ENCODE results near the gene CCDC187. TPM values are rescaled to one million over a fixed set of nuclear protein-coding genes. Genes with fewer than 3 reads are reported as not detected.
"Not testable (repeated sequence)": the region's sequence is repeated elsewhere in the genome, so short reads cannot be mapped to it uniquely, and the experiment has no call there.

The CCDC187 gene
- total RNA-seq, 1 experiment from 2014 or later = not detected

DNA sequence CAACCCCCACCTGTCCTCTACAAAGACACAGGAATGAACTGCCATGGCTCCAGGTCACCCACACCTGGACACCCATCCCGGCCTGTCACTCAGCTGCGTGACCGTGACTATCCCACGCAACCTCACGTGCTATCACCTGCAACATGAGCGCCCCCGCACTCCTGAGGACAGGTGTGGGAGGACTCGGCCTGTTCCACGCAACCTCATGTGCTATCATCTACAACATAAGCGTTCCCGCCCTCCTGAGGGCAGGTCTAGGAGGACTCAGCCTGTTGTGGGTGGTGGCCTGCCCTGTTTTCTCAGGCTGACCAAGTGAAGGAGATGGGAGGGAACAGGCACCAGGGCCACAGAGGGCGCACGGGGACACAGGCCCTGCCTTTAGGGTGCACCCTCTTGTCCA lies 62.4 kb downstream of the CCDC187 start:
- Histone ChIP-seq H3K4me3 (no peak overlapping the region), H3K27me3 (replicated peaks) (0 out of 2 replicates have a peak, but pooled peaks cover 3% of the 10 kb centered on the region), H3K36me3 (0 out of 2 replicates have a peak, but pooled peaks cover 2% of the 10 kb centered on the region), H3K4me1 (replicated peaks) (peaks cover 11% of the 10 kb centered on the region), H3K27ac (no peak overlapping the region), H3K9me3 (replicated peaks) (peaks cover 3% of the 10 kb centered on the region; the same call in 1 of the 2 replicates)
- no peak for DNase-seq (ENCODE audit: low read depth in 1 of 2, low spot score in 2 of 2)

DNA sequence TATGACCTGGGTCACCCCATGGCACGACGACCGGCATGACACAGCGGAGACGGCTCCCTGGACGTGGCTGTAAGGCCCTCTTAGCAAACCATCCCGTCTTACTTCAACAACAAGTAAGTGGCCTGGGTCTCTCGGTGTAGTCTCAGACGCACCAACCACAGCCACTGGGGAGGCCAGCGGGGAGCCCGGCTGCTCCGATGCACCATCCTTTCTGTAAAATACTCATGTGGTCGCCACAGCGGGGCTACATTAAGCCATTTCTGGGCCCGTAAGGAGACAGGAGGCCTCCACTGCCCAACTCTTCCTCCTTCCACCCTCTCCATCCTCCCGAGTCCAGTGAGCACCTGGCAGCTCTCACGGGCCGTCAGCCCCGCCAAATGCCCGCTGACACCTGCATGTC lies 63.0 kb downstream of the CCDC187 start:
- 0 out of 2 replicates have a peak, but pooled peaks cover 2% of the 10 kb centered on the region for H3K36me3 ChIP-seq
- no peak for DNase-seq (ENCODE audit: low read depth in 1 of 2, low spot score in 2 of 2)

DNA sequence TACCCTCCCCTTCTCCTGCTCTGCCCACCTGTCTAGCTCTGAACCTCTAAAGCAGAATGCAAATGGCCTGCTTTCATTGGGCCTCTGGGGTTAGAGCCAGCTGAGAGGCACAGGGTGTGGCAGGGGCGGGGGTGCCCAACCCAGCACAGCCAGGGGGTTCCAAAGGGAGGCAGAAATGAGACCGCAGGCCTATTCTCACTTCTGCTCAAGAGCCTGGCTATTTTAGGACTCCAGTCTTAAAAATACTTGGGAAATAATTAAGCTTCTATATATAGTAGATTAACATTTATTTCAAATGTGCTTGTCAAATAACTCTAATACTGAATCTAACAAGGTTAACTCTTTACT lies 63.9 kb downstream of the CCDC187 start:
- no peak for DNase-seq (ENCODE audit: low read depth in 1 of 2, low spot score in 2 of 2)
- H3K4me1 ChIP-seq (replicated peaks) = peaks cover 6% of the 10 kb centered on the region
- no peaks in the 10 kb centered on the region for H3K36me3 ChIP-seq
- no peak overlapping the region for H3K27ac ChIP-seq
- H3K27me3 ChIP-seq (replicated peaks) = no peaks in the 10 kb centered on the region
- no peaks in the 10 kb centered on the region for H3K9me3 ChIP-seq (replicated peaks)
- H3K4me3 ChIP-seq = no peak overlapping the region

More for the DNA sequence above, 63.0 kb downstream of the CCDC187 start:
- Histone ChIP-seq H3K27ac (no peak overlapping the region), H3K4me3 (no peak overlapping the region), H3K9me3 (replicated peaks) (peaks cover 3% of the 10 kb centered on the region; the same call in 1 of the 2 replicates), H3K4me1 (replicated peaks) (peaks cover 11% of the 10 kb centered on the region), H3K27me3 (replicated peaks) (0 out of 2 replicates have a peak, but pooled peaks cover under 1% of the 10 kb centered on the region)

DNA sequence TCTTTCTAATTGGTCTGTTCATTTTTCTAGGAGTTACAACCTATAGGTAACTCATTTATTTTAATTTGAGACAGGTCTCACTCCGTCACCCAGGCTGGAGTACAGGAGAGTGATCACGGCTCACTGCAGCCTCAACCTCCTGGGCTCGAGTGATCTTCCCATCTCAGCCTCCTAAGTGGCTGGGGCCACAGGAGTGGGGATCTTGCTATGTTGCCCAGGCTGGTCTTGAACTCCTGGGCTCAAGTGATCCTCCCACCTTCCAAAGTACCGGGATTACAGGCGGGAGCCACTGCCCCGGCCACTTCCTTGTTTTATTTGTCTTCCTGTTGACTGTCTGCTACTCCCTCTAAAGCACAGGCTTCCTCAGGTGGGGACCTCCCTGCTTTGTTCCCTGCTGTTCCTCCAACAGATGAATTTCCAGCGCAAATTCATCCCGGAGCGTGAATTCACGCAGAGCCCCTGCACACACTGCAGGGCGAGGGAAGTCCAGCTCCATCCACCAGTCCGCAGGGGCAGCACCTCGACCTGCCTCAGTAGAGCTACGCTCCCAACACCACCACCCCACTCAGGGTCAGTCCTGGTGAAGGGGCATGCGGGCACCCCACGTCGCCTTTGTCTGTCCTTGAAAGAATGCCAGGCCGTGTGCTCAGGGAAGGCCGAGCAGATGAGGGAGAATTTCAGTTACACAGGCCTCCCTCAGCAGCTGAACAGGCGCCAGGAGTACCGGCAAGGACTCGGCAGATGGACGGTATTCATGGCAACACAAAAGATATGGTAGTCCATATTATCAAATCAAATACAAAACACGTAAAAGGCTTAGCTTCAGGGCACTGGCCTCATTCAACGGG lies 64.5 kb downstream of the CCDC187 start:
- no peak for DNase-seq (ENCODE audit: low read depth in 1 of 2, low spot score in 2 of 2)
- Histone ChIP-seq H3K36me3 (no peaks in the 10 kb centered on the region), H3K4me3 (no peak overlapping the region), H3K4me1 (replicated peaks) (peaks cover 3% of the 10 kb centered on the region), H3K9me3 (replicated peaks) (no peaks in the 10 kb centered on the region), H3K27me3 (replicated peaks) (no peaks in the 10 kb centered on the region), H3K27ac (no peak overlapping the region)

DNA sequence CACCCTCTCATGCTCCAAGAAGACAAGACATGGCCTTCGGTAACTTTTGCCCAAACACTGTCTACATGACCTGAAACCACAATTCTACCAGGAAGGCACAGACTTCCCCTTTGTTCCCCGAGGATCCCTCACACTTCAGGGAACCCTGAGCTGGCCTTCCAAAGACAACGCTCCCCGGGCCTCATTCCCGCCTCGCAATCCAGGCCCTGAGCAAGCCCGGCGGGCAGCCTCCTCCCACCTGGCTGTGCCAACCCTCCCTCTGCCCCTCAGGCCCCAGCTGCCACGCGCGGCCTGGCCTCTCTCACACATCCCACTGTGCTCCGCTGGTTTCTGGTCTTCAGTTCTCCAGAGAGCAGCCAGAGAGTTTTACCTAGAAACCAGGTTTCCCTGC lies 65.6 kb downstream of the CCDC187 start:
- no peak for DNase-seq (ENCODE audit: low read depth in 1 of 2, low spot score in 2 of 2)
- Histone ChIP-seq H3K27ac (no peak overlapping the region), H3K36me3 (no peaks in the 10 kb centered on the region), H3K4me1 (replicated peaks) (peaks cover 7% of the 10 kb centered on the region), H3K9me3 (replicated peaks) (no peaks in the 10 kb centered on the region), H3K27me3 (replicated peaks) (no peaks in the 10 kb centered on the region), H3K4me3 (no peak overlapping the region)

DNA sequence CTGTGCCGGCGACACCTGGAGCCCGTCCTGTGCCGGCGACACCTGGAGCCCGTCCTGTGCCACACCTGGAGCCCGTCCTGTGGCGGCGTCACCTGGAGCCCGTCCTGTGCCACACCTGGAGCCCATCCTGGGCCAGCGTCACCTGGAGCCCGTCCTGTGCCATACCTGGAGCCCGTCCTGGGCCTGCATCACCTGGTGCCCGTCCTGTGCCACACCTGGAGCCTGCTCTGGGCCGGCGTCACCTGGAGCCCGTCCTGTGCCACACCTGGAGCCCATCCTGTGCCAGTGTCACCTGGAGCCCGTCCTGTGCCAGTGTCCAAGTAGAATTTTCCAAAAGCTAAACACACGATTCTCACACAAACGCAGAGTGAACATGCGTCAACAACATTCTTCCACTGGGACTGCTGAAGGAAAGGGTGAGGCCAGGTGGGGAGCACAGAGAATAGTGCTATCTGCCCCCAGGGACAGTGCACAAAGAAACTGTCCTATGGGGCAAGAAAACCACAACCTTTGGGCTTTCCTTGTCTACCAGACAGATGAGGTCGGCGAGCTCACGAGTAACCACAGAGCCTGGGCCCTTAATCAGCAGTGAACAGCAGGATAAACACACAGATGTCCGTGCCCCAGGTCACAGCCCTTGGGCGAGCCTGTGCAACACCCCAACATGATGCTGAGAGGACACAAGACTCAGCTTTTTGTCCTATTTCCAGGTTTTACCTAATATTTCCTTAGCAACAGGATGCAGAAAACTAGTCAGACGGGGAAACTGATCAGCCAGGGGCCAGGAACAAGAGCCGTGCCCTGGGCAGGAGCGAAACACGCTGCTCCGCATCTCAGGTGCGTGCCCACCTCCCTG lies 66.2 kb downstream of the CCDC187 start:
- no peaks in the 10 kb centered on the region for H3K9me3 ChIP-seq (replicated peaks)
- H3K4me3 ChIP-seq = no peak overlapping the region
- H3K4me1 ChIP-seq (replicated peaks) = peaks cover 13% of the 10 kb centered on the region
- H3K36me3 ChIP-seq = no peaks in the 10 kb centered on the region
- no peaks in the 10 kb centered on the region for H3K27me3 ChIP-seq (replicated peaks)
- DNase-seq (ENCODE audit: low read depth in 1 of 2, low spot score in 2 of 2) = no peak
- H3K27ac ChIP-seq = no peak overlapping the region

DNA sequence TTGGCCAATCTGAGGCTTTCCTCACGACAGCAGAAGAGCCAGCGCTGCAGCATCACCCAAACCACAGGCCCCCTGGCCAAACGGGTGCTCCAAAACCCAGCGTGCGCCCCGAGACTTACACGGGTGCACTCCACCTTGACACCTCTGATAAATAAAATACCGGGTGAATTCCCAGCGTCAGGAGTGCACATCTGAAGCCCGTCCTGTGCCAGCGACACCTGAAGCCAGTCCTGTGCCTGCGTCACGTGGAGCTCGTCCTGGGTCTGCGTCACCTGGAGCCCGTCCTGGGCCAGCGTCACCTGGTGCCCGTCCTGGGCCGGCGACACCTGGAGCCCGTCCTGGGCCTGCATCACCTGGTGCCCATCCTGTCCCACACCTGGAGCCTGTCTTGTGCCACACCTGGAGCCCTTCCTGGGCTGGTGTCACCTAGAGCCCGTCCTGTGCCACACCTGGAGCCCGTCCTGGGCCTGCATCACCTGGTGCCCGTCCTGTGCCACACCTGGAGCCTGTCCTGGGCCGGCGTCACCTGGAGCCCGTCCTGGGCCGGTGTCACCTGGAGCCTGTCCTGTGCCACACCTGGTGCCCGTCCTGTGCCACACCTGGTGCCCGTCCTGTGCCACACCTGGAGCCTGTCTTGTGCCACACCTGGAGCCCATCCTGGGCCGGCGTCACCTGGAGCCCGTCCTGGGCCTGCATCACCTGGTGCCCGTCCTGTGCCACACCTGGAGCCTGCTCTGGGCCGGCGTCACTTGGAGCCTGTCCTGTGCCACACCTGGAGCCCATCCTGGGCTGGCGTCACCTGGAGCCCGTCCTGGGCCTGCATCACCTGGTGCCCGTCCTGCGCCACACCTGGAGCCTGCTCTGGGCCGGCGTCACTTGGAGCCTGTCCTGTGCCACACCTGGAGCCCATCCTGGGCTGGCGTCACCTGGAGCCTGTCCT lies 67.2 kb downstream of the CCDC187 start:
- H3K36me3 ChIP-seq = not testable (repeated sequence)

DNA sequence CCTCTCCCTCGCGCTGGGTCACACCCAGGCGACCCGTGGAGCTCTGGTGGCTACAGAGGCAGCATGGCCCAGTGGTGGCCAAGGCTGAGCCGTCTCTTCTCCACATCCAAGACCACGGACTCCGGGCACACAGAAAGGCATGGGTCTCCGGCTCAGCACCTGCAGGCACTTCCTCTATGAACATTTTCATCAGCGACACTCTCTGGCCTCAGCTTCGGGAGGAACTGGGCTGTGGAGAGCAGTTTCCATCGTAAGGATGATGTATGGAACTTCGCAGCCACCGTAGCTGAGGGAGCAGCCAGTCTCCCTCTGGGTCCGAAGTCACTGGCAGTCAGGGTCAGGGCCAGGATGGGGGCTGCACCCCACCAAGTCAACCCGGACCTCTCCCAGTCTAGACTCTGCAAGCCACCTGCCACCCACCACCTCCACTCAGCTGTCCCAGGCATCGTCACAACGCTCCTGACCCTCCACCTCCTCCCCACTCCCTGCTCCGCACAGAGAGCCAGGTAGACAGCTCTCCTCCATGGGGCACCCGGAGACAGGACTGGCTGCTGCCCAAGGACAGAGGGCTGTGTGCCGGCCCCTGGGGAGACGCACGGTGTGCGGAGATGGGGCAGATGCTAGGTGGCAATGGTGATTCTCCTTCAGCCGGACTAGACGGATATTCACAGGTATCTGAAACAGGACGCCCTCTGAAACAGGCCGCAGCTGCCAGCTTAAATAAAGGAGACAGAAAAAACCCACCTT lies 68.0 kb downstream of the CCDC187 start:
- H3K4me3 ChIP-seq = no peak overlapping the region
- H3K27ac ChIP-seq = no peak overlapping the region
- no peak for DNase-seq (ENCODE audit: low read depth in 1 of 2, low spot score in 2 of 2)
- peaks cover 21% of the 10 kb centered on the region for H3K4me1 ChIP-seq (replicated peaks)
- no peaks in the 10 kb centered on the region for H3K36me3 ChIP-seq
- H3K27me3 ChIP-seq (replicated peaks) = no peaks in the 10 kb centered on the region
- no peaks in the 10 kb centered on the region for H3K9me3 ChIP-seq (replicated peaks)

More for the DNA sequence above, 67.2 kb downstream of the CCDC187 start:
- DNase-seq (ENCODE audit: low read depth in 1 of 2, low spot score in 2 of 2); H3K27ac ChIP-seq; H3K27me3 ChIP-seq (replicated peaks); H3K4me3 ChIP-seq; H3K9me3 ChIP-seq (replicated peaks): not testable (repeated sequence)
- H3K4me1 ChIP-seq (replicated peaks) = peaks cover 21% of the 10 kb centered on the region

DNA sequence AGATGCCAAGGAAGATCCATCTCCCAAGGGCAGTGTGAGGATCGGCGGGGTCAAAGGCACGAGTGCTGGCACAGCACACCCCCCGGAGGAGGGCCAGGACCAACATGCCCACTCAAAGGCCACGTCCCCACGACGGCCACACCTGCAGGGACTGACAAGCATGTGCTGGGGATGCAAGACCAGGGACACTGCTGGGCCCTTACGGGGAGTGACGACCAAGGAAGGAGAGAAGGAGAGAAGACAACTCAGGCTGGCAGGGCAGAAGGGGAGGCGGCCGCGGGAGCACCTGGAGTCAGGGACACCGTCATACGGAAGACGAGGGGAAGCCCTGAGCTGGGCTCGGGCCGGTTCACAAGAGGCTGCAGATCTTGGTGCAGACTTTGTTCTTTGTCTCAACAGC lies 68.7 kb downstream of the CCDC187 start:
- Histone ChIP-seq H3K9me3 (replicated peaks) (no peaks in the 10 kb centered on the region), H3K27ac (no peak overlapping the region), H3K36me3 (no peaks in the 10 kb centered on the region), H3K27me3 (replicated peaks) (no peaks in the 10 kb centered on the region), H3K4me1 (replicated peaks) (peaks cover 21% of the 10 kb centered on the region), H3K4me3 (no peak overlapping the region)
- DNase-seq (ENCODE audit: low read depth in 1 of 2, low spot score in 2 of 2) = no peak

DNA sequence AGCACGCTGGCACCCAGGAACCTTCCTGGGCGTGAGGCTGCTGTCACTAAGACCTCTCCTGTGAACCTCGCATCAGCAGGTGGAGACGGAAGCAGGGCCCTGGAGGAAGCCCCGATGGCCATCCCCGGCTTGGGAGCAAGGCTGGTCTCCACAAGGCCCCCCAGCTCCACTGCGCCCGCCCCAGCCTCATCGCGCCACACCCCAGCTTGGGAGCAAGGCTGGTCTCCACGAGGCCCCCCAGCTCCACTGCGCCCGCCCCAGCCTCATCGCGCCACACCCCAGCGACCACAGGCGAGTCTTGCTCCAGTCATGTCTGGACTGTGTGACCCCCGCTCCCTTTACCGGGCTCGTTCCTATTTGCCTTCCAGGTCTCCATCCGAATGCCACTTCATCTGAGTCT lies 69.3 kb downstream of the CCDC187 start:
- peaks cover 25% of the 10 kb centered on the region for H3K4me1 ChIP-seq (replicated peaks)
- H3K9me3 ChIP-seq (replicated peaks) = no peaks in the 10 kb centered on the region
- DNase-seq (ENCODE audit: low read depth in 1 of 2, low spot score in 2 of 2) = no peak
- H3K36me3 ChIP-seq = no peaks in the 10 kb centered on the region
- H3K27ac ChIP-seq = no peak overlapping the region
- H3K27me3 ChIP-seq (replicated peaks) = no peaks in the 10 kb centered on the region
- H3K4me3 ChIP-seq = no peak overlapping the region

DNA sequence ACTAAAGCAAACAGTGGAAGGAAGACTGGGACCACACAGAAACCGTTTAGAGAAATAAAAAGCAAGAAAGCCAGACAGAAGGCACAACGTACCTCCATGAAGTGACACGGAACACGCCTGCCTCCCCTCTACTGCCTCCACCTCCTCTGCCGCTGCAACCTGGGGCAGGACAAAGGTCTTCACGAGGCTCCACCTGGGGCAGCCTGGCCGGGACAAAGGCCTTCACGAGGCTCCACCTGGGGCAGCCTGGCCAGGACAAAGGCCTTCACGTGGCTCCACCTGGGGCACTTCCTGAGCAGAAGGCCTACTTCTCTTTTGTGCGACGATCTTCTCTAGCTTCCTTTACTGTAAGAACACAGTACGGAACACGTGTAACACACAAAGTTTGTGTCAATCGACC lies 70.0 kb downstream of the CCDC187 start:
- H3K27ac ChIP-seq = no peak overlapping the region
- no peak overlapping the region for H3K4me3 ChIP-seq
- H3K9me3 ChIP-seq (replicated peaks) = no peaks in the 10 kb centered on the region
- H3K4me1 ChIP-seq (replicated peaks) = peaks cover 32% of the 10 kb centered on the region
- no peak for DNase-seq (ENCODE audit: low read depth in 1 of 2, low spot score in 2 of 2)
- no peaks in the 10 kb centered on the region for H3K36me3 ChIP-seq
- H3K27me3 ChIP-seq (replicated peaks) = no peaks in the 10 kb centered on the region

DNA sequence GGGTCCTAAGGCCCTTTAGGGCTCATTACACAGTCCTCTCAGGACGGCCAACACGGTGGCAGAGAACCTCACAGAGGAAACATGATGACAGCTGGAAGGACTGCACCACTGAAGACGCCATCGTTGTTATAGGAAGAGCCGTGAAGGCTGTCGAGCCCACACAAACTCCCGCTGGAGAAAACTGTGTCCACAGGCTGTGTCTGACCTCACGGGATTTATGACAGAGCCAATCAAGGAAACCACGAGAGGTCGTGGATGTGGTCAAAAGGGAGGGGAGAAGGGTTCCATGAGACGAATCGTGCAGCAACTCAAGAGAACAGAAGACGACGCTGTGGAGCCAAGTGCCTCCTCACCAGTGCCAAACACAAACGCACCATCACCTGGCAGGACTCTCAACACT lies 70.5 kb downstream of the CCDC187 start:
- Histone ChIP-seq H3K4me3 (no peak overlapping the region), H3K9me3 (replicated peaks) (no peaks in the 10 kb centered on the region), H3K36me3 (no peaks in the 10 kb centered on the region), H3K27ac (no peak overlapping the region), H3K27me3 (replicated peaks) (no peaks in the 10 kb centered on the region), H3K4me1 (replicated peaks) (peaks cover 37% of the 10 kb centered on the region)
- no peak for DNase-seq (ENCODE audit: low read depth in 1 of 2, low spot score in 2 of 2)

DNA sequence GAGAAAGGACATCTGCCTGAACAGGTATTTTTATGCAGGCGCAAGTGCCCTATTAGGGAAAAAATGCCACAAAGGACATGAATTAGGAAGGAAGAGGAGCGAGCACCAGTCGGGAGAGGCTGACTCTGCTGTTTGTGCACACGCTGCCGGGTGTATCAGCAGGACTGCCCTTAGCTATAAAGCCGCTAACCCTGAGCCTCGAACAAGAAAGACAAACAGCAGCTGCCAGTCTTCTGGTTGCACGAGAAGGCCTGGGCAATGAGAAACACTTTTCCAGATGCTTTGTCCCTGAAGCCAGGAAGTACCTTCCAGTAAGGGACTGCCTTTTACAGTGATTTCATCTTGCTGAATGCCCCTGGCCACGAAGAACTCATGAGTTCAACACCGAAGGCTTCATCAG lies 70.9 kb downstream of the CCDC187 start:
- Histone ChIP-seq H3K9me3 (replicated peaks) (no peaks in the 10 kb centered on the region), H3K4me1 (replicated peaks) (peaks cover 41% of the 10 kb centered on the region), H3K27me3 (replicated peaks) (no peaks in the 10 kb centered on the region), H3K4me3 (no peak overlapping the region), H3K27ac (no peak overlapping the region), H3K36me3 (no peaks in the 10 kb centered on the region)
- no peak for DNase-seq (ENCODE audit: low read depth in 1 of 2, low spot score in 2 of 2)

Measured in SJSA1 (cell line).